Measurements from ENCODE around the gene TNN. TPM values are rescaled to one million over a fixed set of nuclear protein-coding genes. Genes with fewer than 3 reads are reported as not detected.

TNN gene
- total RNA-seq, 1 donor from 2014 or later: not detected

DNA sequence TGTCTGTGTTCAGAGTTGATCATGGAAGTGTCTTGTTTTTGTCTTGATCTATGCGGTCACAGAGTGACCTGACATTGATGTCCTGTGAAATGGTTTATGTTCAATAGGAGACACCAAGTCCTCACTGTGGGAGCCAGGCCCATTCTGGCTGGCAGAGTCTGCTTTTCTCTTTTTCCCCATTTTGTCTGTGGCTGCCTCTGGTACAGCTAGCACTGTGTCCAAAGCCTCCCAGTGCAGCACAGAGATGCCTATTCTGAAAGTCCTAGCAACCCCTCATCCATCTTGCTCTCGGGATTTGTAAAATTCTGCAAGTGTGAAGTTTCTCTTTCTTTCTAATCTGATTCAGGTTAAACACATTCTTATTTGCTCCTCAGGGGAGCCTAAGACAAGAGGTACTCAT, 14.3 kb downstream of the TNN start:
- ATAC-seq (ENCODE audit: low read depth) (no peak), DNase-seq (no peak)
- H3K4me1 Mint-ChIP-seq: no peaks in the 10 kb centered on the region
- intact Hi-C loops (cut with micrococcal nuclease): no loop called here
- TF ChIP-seq, protein P1, sequence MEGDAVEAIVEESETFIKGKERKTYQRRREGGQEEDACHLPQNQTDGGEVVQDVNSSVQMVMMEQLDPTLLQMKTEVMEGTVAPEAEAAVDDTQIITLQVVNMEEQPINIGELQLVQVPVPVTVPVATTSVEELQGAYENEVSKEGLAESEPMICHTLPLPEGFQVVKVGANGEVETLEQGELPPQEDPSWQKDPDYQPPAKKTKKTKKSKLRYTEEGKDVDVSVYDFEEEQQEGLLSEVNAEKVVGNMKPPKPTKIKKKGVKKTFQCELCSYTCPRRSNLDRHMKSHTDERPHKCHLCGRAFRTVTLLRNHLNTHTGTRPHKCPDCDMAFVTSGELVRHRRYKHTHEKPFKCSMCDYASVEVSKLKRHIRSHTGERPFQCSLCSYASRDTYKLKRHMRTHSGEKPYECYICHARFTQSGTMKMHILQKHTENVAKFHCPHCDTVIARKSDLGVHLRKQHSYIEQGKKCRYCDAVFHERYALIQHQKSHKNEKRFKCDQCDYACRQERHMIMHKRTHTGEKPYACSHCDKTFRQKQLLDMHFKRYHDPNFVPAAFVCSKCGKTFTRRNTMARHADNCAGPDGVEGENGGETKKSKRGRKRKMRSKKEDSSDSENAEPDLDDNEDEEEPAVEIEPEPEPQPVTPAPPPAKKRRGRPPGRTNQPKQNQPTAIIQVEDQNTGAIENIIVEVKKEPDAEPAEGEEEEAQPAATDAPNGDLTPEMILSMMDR (IDR thresholded peaks at IDR 0.05): no peak
- H3K9me3 Mint-ChIP-seq: no peaks in the 10 kb centered on the region
- ChIA-PET CTCF (no interaction called here), POLR2A (no interaction called here)
- no peaks in the 10 kb centered on the region for H3K36me3 Mint-ChIP-seq (ENCODE audit: low read depth)
- H3K27me3 Mint-ChIP-seq: peaks cover 6% of the 10 kb centered on the region
- no peak overlapping the region for H3K4me3 Mint-ChIP-seq
- no peak overlapping the region for H3K27ac Mint-ChIP-seq

DNA sequence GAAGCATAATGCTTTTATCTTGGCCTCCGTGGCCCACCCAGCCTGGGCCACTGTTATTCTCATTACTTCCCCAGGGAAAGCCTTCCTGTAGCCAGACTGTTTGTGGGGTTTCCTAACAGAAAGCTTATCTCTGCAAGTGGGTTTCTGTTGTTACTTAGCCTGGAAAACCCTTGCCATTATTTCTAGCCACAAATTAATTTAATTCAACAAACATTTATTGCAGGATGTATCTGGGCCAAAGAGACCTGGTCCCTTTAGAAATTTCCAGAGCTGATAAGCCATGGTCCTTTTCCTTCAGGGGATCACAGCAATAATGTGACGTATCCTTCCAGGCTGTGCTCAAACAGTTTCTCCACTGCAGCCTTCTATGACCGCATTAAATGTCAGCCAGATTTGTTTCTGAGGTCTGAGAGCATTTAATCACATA, 20.9 kb downstream of the TNN start:
- TF ChIP-seq, protein P1 (IDR thresholded peaks at IDR 0.05): no peak
- Mint-ChIP-seq H3K4me1 (no peaks in the 10 kb centered on the region), H3K27ac (no peak overlapping the region), H3K9me3 (no peaks in the 10 kb centered on the region), H3K4me3 (no peak overlapping the region), H3K36me3 (ENCODE audit: low read depth) (no peaks in the 10 kb centered on the region), H3K27me3 (peaks cover 4% of the 10 kb centered on the region)
- CTCF ChIA-PET: no interaction called here
- intact Hi-C loops (cut with micrococcal nuclease): no loop called here
- ATAC-seq (ENCODE audit: low read depth) (no peak), DNase-seq (no peak)
- POLR2A ChIA-PET: no interaction called here

DNA sequence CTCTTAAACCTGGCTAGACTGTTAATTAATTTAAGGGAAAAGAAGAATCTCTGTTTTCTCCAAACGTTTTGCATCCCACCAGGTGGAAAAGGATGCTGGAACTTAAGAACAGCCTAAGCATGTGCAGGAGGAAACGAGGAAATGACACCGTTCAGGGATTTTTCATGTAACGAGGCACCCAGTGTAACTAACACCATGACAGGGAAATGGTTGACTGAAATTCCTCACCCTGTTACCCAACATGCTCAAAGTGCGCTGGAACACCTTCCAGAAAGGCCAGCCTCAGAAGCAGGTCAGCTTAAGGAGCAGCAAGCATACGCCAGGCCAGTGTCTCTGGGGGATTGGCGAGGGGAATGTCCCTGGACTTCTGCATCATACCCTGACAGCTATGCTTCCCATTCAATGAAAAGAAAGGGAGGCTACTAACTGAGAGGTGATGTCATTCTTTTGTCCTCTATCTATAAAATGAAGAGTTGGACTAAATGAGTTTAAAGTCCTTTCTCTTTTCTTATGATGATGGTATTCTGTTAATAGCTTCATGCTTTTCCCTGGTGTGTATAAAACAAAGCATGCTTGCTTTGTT, 21.6 kb downstream of the TNN start:
- no peaks in the 10 kb centered on the region for H3K9me3 Mint-ChIP-seq
- H3K4me3 Mint-ChIP-seq: no peak overlapping the region
- intact Hi-C loops (cut with micrococcal nuclease): no loop called here
- H3K27ac Mint-ChIP-seq: no peak overlapping the region
- peaks cover 4% of the 10 kb centered on the region for H3K27me3 Mint-ChIP-seq
- ChIA-PET POLR2A (no interaction called here), CTCF (interaction anchor here (0.8 kb wide), 1 partner anchor 36 kb away, joined by 8 read pairs; no protein-coding TSS in a partner anchor)
- DNase-seq (no peak), ATAC-seq (ENCODE audit: low read depth) (no peak)
- TF ChIP-seq, protein P1 (IDR thresholded peaks at IDR 0.05): no peak
- H3K4me1 Mint-ChIP-seq: no peaks in the 10 kb centered on the region
- H3K36me3 Mint-ChIP-seq (ENCODE audit: low read depth): no peaks in the 10 kb centered on the region

DNA sequence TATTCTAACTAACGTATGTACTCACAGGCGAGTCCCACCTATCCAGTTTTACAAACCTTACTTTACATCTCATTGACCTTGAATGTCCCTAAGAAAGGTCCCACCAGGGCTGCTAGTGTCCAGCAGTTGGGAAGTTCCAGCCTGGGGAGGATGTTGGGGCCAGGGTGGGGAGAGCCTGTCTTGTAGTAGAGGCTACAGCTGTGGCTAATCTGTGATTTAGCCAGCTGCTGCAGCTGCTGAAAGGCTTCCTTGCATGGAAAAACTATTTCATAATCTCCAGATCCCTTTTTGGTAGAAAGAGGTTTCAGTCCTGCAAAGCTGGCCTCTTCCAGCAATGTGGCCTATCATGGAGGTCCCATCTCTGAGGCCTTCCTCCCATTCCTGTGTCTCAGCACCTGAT, 23.1 kb downstream of the TNN start:
- no peaks in the 10 kb centered on the region for H3K9me3 Mint-ChIP-seq
- H3K36me3 Mint-ChIP-seq (ENCODE audit: low read depth): no peaks in the 10 kb centered on the region
- H3K4me1 Mint-ChIP-seq: no peaks in the 10 kb centered on the region
- H3K27ac Mint-ChIP-seq: no peak overlapping the region
- ChIA-PET CTCF (no interaction called here), POLR2A (no interaction called here)
- H3K4me3 Mint-ChIP-seq: no peak overlapping the region
- intact Hi-C loops (cut with micrococcal nuclease): no loop called here
- TF ChIP-seq, protein P1 (IDR thresholded peaks at IDR 0.05): no peak
- peaks cover 6% of the 10 kb centered on the region for H3K27me3 Mint-ChIP-seq
- ATAC-seq (ENCODE audit: low read depth): no peak
- DNase-seq: no peak

DNA sequence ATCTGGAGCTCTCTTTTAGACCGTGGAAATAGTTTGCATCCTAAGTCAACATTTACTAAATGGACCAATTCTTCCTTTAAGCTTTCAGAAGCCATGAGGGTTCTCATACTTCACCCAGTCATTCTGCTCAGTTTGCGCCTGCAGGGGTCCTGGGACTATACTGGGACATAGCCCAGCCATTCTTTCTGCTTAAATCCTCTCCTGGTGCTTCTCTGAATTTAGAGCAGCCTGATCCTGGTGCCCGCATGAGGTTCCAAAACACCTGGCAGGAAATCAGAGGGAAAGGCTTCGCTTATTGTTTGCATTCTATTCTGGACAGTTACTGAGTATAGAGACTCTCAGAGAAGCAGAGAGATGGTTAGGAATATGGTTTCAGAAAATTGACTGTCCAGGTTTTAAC, 27.0 kb downstream of the TNN start:
- intact Hi-C loops (cut with micrococcal nuclease): no loop called here
- ATAC-seq (ENCODE audit: low read depth) (no peak), DNase-seq (no peak)
- ChIA-PET CTCF (no interaction called here), POLR2A (no interaction called here)
- Mint-ChIP-seq H3K27me3 (peaks cover 6% of the 10 kb centered on the region), H3K36me3 (ENCODE audit: low read depth) (no peaks in the 10 kb centered on the region), H3K4me1 (no peaks in the 10 kb centered on the region), H3K9me3 (no peaks in the 10 kb centered on the region), H3K4me3 (no peak overlapping the region), H3K27ac (no peak overlapping the region)
- TF ChIP-seq, protein P1 (IDR thresholded peaks at IDR 0.05): no peak

Data from activated B cell treated with CpG ODN at 0.5 μM for 24 hours (primary cell).